GM19193 (cell line): ENCODE results near the gene PRKCH.

Experiments used
- POLR2A ChIP-seq: IDR thresholded peaks from 4 replicates; pipeline ENCODE4 v1.6.1; 2011; ENCODE audit not compliant: insufficient read depth, insufficient read length; ENCODE audit errors: extremely low read depth

The PRKCH gene

DNA sequence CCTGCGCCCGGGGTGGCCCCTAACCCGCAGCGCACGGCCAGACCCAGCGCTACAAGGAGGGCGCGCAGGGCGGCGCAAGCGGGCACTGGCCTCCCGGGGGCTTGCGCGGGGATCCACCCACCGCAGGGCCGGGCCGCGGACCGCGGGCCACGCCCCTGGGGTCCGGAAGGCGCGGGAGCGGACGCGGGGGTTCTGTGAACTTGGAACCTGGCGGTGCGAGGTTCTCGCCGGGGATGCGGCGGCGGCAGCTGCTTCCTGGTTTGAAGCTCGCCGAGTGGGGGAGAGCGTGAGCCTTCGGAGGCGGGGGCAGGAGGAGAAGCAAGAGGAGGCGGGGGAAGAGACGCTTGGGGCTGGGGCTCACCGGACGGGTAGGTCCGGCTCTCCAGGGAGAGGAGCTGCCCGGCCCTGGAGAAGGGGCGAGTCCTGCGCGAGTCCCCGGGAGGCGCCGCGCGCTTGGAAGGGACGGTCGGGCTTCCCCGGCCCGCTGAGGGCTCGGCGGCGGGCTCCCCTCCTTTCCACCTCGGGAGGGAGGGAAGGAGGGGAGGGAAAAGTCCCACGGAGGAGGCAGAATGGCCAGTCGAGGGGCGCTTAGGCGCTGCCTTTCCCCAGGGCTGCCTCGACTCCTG, at the start of gene PRKCH:
Gene PRKCH, plus strand, starts transcription at position 195 of the 626 bp plus-strand sequence. CDS start 523 bp downstream, outside the sequence.
- peak; percentile 41 for TF ChIP-seq POLR2A

DNA sequence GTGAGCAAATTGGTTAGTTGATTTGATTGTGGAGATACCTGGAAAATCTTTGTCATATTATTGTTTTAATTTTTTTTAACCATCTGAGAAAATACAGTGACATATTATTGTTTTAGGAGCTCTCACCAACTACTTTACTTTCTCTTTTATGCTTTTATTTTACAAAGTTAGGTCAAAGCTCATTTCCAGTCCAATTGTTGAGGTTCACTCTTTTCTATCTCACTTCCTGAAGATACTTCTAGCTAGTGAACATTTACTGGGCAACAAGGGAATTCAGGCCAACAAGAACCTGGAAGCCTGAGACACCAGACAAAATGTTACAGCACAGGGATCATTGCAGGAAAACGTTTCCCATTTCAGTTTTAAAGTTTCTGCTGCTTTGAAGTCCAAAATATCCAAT, 44.1 kb upstream of the PRKCH start:
- TF ChIP-seq POLR2A = no peak

DNA sequence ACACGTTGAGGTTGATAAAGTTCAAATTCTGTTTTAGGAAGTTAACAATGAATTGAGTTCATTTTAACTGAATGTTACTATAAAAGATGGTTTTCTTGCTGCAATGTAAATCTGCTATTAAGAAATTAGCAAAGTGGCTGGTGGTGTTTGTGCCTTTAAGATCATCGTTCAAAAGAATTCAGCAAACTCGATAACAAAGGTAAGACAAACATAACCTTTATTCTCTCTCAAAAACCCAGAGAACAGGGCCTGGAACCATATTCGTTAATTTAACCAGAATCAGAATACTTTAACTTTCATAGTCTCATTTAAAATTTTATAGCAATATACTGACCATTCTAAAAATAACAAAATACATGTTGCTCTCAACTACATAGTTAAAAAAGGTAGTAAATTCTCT, 43.6 kb upstream of the PRKCH start:
- TF ChIP-seq POLR2A = no peak

DNA sequence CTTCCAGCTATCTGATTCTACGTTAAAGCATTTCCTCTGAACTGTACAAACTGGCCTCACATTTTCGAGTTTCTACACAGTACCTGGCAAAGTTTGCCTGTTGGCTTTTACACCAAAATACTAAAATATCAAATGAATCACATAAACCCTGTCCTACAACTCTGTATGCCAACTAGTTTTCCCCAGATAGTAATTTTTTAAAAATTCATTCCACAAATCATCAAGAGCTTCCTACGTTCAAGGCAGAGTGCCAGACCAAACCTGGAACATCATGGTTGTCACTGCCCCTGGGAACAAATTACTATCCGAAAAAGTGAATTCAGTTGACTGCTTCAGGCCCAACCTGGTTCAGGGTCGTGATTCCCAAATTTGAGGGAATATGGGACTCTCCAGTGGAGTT, 42.3 kb upstream of the PRKCH start:
- TF ChIP-seq POLR2A = no peak

DNA sequence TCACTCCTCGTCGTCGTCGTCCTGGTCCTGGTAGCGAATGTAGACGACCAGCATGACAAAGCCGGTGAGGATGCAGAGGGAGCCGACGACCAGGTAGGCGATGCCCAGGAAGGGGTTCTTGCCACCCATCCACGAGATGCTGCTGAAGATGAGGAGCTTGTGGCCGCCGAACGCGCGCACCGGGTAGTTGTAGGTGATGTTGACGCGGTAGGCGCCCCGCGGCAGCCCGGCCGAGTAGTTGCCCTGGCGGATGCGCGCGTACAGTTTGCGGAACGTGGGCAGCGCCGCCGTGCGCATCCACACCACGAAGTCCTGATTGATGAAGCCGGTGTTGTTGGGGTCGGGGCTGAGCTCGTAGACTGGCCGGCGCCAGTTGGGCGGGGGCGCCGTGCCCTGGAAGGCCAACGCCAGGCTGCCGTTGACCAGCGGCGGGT, 41.3 kb upstream of the PRKCH start:
- TF ChIP-seq POLR2A = no peak

DNA sequence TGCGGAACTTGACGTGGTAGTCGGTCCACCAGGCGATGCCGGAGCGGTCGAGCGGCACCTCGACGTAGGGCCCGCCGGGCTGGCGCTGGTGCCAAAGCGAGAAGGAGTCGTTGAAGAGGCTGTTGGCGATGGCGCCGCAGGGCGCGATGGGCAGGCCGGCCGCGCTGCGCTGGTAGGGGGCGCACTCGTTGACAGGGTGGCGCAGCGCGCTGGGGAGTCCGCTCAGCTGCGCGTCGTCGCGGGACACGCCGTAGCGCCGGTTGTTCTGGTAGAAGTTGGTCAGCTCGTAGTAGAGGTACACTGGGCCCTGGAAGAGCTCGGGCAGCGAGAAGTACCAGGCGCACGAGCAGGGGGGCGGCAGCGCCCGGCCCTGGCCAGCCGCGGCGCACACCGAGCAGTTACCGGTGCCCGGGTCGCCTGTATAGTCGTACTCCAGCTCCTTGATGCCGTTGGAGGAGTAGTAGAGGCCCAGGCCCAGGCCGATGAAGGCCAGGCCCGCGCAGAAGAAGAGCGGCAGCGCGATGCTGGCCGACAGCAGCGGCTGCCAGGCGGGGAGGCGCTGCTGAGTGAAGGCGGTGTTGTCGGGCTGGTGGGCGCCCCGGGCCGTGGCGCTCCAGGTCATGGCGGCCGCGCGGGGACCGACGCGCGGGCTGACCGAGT, 40.7 kb upstream of the PRKCH start:
- no peak for TF ChIP-seq POLR2A

DNA sequence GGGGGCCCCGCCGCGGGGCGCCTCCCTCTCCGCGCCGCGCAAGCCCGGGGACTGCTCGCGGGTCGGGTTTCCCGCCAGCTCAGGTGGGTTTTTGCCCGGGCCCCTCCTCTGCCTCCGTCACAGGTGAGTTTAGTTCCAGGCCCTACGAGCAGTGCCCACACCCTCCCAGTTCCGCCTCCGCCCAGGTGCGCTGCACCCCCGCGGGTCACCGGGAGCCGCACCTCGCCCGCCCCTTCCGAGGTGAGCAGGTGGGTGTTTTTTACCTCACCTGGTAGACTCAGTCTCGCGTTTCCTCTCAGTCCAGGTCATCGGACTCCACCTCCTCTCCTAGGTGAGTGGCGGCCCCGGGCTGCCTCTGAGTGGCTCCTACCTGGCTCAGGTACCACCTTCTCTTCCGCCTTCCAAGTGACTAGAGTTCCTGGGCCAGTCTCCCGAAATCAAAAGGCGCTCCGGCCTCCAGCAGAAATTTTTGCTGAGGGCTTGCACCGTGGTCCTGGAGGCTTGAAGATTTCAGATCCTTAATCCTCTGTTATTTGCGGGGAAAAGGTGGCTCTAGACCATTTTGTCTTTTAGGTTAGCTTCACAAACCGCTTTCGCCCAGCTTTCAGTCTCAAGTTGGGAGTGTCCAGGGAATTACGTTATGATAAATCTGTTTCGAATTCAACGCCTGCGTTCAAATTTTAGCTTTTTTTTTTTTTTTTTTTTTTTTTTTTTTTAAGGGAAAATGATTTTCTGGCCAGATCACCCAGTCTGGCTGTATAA, 40.0 kb upstream of the PRKCH start, which contains the start of gene TMEM30B:
Gene TMEM30B, minus strand, starts transcription at position 153 of the 762 bp plus-strand sequence. CDS start 191 bp downstream, outside the sequence.
- no peak for TF ChIP-seq POLR2A

DNA sequence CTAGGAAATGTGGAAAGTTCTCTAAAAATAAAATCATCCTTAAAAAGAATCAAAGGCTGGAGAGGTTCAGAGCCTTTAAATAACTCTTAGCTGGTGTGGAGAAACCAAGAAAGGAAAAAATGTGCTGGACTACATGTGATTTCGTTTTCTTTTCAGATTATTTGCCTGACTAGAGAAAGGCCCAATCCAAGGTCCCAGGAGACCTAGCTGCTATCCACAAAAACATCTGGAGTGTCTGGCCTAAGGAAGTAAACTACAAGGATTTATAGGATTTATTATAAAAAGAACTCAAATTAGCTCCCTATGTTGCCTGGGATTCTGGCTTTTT, 39.5 kb upstream of the PRKCH start:
- TF ChIP-seq POLR2A = no peak

DNA sequence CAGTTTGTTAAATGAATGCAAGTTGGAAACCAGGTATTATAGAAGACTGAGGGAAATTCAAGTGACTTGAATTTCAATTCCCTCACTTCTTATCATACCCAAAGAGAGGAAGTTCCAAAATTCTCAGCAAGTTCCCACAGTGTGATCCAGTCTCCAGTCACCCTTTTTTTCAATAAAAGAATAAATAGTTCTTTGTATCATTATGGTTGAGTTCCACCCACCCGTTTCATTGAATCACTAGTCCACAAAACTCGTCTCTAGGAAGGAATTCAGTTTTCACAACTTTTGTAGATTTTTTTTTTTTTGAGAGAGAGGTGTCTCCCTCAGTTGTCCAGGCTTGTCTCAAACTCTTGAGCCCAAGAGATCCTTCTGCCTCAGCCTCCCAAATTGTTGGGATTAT, 38.6 kb upstream of the PRKCH start:
- TF ChIP-seq POLR2A = no peak

DNA sequence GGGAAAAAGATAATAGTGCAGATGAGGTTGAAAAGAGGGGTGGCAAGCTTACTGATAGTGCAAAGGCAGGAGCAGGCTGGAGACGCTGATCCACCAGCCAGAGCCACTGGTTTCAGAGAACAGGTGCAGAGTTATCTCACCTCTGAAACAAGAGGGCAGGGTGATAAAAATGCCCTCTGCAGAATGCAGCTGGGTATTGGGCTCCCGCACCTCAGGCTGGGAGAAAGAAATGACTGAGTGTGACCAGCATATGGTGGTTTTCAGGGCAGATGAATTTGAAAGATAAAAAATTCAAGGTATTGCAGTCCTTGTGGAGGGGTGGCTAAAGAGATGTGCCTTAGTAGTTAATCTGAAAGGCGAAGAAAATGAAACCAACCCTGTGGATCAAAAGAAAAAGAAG, 37.4 kb upstream of the PRKCH start:
- no peak for TF ChIP-seq POLR2A

DNA sequence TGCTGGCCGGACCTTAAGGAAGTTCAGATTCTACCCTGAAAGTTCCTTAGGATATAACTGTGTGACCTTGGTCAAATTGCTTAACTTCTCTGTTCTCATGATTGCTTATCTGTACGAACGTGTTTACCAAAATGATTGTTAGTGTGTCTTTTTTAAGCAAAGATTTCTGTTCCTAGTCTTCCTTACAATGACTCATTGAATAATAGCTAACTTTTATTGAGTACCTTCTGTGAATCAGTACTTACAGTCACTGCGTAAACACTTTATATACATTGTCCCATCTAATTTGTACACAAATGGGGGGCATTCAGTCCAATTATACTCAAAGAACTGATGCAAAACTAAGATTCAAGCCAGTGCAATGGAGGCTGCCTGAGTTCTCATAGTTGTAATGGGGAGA, 36.0 kb upstream of the PRKCH start:
- TF ChIP-seq POLR2A = no peak

DNA sequence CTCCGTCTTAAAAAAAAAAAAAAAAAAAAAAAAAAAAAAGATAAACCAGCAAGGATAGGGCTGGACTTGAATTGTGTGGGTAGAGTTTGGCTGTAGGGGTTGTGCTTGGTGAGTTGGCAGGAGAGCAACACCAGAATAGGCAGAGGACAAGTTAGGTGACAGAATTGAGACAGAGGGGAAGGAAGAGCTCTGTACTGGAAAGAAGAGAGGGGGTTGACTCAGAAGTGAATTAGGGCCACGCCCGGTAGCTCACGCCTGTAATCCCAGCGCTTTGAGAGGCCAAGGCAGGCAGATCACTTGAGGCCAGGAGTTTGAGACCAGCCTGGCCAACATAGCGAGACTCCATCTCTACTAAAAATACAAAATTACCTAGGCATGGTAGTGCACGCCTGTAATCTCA, 34.2 kb upstream of the PRKCH start:
- TF ChIP-seq POLR2A = no peak

DNA sequence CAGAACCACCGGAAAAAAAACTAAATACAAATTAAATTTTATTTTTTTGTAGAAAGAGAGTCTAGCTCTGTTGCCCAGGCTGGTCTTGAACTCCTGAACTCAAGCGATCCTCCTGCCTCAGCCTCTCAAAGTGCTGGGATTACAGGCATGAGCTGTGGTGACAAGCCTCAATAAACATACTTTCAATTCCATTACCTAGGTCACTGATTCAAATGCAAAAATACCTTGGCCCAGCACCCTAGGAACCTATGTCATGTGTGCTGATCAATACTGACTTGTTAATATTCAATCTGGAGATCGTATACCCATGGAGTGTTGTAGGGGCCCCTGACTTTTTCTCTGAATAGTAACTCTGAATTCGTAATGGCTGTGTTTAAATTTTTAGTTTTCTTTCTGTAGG, 33.2 kb upstream of the PRKCH start:
- no peak for TF ChIP-seq POLR2A

DNA sequence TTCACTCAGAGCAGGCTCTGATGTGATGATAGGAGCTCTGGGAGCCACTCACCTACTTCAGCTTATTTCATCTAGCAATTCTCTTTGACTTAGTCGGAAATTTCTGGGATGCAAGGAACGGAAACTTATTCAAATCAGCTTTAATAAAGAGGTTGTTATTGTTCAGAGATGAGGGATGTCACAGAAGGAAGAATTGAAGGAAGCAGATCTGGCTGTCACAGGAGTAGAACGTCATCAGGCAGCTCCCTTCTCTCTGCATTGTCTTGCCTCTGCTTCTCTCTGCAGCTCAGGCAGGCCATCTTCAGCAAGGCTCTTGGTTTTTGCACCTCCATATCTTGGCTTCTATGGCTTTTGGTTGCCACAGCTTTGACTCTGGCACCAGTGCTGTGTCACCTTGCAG, 32.7 kb upstream of the PRKCH start:
- no peak for TF ChIP-seq POLR2A

DNA sequence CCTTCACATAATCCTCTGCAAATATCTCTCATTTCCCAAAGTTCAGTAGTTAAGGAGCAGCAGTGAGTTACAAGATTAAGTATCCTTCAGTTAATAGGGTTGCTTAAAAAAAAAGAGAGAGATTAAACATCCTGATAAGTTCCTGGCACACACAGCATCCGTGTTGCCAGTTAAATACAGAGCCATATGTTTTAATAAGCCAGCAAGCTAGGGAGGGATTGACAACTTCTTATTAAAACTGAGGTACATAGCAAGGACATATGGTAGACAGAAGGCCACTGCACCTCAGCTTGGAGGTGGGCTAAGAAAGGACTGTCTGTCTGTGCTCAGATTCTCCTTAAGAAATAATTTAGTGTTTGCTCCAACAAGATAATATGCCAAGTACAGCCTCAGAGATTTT, 30.7 kb upstream of the PRKCH start:
- TF ChIP-seq POLR2A = no peak

DNA sequence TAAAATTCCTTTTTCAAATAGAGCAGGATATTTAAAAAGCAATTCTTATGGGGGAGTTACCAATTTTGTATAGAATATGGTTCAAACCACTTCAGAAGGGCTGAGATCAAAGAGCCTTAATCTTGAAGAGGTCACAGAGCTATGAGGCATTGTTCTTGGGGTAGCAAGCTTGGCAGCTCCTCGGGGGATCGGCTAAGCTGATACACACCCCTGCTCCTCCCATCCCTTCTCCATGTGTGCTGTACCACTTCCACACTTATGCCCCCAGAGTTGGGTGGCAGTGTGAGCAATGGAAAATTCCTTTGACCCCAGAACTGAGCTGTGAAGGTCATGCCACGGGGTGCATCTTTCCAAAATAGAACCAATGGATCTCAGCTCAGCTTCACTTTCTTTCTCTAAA, 25.2 kb upstream of the PRKCH start:
- TF ChIP-seq POLR2A = no peak

DNA sequence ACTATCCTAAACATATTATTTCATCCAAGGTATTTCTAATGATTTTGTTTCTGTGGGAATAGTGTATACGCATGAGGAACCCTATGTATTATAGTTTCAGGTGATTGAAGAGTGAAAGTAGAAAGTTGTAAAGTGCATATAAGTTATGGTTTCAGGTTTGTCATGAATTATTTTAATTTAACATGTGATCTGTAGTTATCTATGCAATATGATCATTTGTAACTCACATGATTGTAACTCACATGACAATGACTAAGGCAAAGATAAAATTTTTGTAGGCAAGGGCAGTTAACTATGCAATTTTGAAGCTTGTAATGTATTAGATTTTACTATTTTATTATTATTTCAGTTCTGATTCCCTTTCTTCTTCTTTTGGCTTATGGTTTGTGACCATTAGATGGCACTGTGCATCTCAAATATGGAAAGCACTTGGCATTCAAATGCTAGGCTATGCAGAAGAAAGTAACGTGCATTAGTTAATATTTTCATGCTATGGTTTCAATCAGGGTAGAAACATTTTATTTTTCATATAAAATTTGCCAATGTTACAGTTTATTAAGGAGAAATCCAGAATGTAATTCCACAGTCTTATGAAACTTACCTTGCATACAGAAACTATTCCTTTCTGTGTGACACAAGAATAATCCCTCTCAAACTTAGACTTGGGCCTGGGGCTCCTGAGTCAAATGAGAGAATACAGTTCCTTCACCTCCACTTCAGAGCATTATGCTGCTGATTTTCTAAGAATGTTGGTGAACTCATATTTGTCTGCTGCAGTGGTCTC, 24.5 kb upstream of the PRKCH start:
- TF ChIP-seq POLR2A = no peak
